Gastroesophageal sphincter (tissue), 3 donors: ENCODE measurements around the gene UBAP2.

Experiments used
- CTCF ChIP-seq, 4 experiments: fragments of 200-600 bp in 2 of 4; fragments of 450-650 bp in 2 of 4; sonication (generic) in 1 of 4; IDR thresholded peaks; one replicate each; pipeline ENCODE4 v1.5.1; 2017 to 2019; ENCODE audit warnings: antibody characterized with exemption in 4 of 4, mild to moderate bottlenecking in 2 of 4, moderate library complexity in 2 of 4
- EP300 ChIP-seq: sonication (generic); formaldehyde crosslinking; IDR thresholded peaks from one replicate; pipeline ENCODE4 v1.6.1; 2017; ENCODE audit warnings: antibody characterized with exemption, mild to moderate bottlenecking
- POLR2A ChIP-seq, 2 donors: fragments of 450-650 bp; IDR thresholded peaks; one replicate each; pipeline ENCODE4 v1.6.1; 2017; ENCODE audit warnings: antibody characterized with exemption in 2 of 2, mild to moderate bottlenecking in 2 of 2, moderate library complexity in 1 of 2
- POLR2AphosphoS5 ChIP-seq: sonication (generic); formaldehyde crosslinking; IDR thresholded peaks from one replicate; pipeline ENCODE4 v1.6.1; 2017; ENCODE audit warnings: antibody characterized with exemption

- TF ChIP-seq CTCF (IDR thresholded peaks at IDR 0.05) = no peak
- no peak for TF ChIP-seq EP300
- no peak for TF ChIP-seq POLR2A (IDR thresholded peaks at IDR 0.05)
- TF ChIP-seq POLR2AphosphoS5 = no peak
These were observed 44.9 kb upstream of the UBAP2 start for GRCh38 chr9:34093578-34093977.
